Measurements from ENCODE around the gene TBC1D22A. TPM values are rescaled to one million over a fixed set of nuclear protein-coding genes. Genes with fewer than 3 reads are reported as not detected.

The TBC1D22A gene
- polyA plus RNA-seq, 1 of the 3 experiments (the other 2 are of a cell fraction): 16.5 TPM

DNA sequence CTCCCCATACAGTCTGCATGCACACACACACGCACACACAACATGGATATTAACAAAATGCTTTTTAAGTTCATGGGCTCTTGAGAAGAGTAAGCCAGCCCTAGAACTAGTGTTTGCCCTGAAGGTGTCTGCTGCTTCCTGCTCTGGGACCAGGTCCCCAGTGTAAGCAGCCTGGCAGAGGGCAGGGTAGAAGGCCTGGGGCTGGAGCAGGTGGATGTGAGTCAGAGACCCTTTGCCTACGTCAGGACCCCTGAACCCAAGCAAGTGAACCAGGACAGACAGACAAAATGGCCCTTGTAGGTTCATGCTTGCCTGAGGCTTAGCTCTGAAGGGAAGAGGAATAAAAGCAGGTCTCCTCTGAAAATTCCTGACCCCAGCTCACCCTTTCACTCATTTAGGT is 357.9 kb downstream of the TBC1D22A start:
- WGBS (ENCODE audit: low lambda C conversion rate): 100% methylated on average over 1 of the region's 2 CpGs
- POLR2A ChIA-PET: no interaction called here
- CTCF ChIA-PET: no interaction called here

GRCh38 chr22:47121791-47122190 is 359.3 kb downstream of the TBC1D22A start:
- WGBS (ENCODE audit: low lambda C conversion rate): 99% methylated on average over 11 of the region's 11 CpGs
- no peaks in the 10 kb centered on the region for H3K9me3 ChIP-seq
- H3K4me1 ChIP-seq (ENCODE audit: control insufficient read depth in 1 of 2, insufficient read depth in 2 of 2, low read depth in 1 of 2, low read length in 1 of 2): peaks cover 0 to 5% of the 10 kb centered on the region in 2 experiments; a peak in 1 of 4 replicates
- no peak overlapping the region for H3K4me2 ChIP-seq
- H3K9me2 ChIP-seq: no peaks in the 10 kb centered on the region
- no peak overlapping the region for H3K4me3 ChIP-seq (ENCODE audit: low read depth in 2 of 2, low read length in 1 of 2)
- no peaks in the 10 kb centered on the region for H4K20me1 ChIP-seq (ENCODE audit: insufficient read depth)
- no peaks in the 10 kb centered on the region for H3K79me2 ChIP-seq (ENCODE audit: insufficient read depth)
- CTCF ChIA-PET: no interaction called here
- H3K9ac ChIP-seq: no peak overlapping the region
- no peaks in the 10 kb centered on the region for H3K36me3 ChIP-seq (replicated peaks in 1 of 2; ENCODE audit: control insufficient read depth in 1 of 2, insufficient read depth in 2 of 2, low read length in 1 of 2)
- POLR2A ChIA-PET: no interaction called here
- H3K27ac ChIP-seq (ENCODE audit: low read depth in 2 of 2, low read length in 1 of 2): no peak overlapping the region
- no peak for DNase-seq
- no peak overlapping the region for H2AFZ ChIP-seq (ENCODE audit: low read depth)
- no peaks in the 10 kb centered on the region for H3K27me3 ChIP-seq (ENCODE audit: insufficient read depth)
- no peaks in the 10 kb centered on the region for H3F3A ChIP-seq (replicated peaks; ENCODE audit: insufficient read depth)
- TF ChIP-seq FOXM1 (IDR thresholded peaks at IDR 0.05; ENCODE audit: low read depth): no peak
- TF ChIP-seq SMC3 (IDR thresholded peaks at IDR 0.05; ENCODE audit: low read depth, low read length): no peak
- TF ChIP-seq, protein P1, sequence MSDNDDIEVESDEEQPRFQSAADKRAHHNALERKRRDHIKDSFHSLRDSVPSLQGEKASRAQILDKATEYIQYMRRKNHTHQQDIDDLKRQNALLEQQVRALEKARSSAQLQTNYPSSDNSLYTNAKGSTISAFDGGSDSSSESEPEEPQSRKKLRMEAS (IDR thresholded peaks at IDR 0.05; ENCODE audit: low read depth): no peak
- no peak for TF ChIP-seq RAD21 (IDR thresholded peaks at IDR 0.05; ENCODE audit: low read length)
- TF ChIP-seq TCF12 (IDR thresholded peaks at IDR 0.05): no peak
- TF ChIP-seq, protein P2, sequence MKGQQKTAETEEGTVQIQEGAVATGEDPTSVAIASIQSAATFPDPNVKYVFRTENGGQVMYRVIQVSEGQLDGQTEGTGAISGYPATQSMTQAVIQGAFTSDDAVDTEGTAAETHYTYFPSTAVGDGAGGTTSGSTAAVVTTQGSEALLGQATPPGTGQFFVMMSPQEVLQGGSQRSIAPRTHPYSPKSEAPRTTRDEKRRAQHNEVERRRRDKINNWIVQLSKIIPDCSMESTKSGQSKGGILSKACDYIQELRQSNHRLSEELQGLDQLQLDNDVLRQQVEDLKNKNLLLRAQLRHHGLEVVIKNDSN (IDR thresholded peaks at IDR 0.05; ENCODE audit: borderline replicate concordance, low read depth): no peak
- TF ChIP-seq FOSL2 (IDR thresholded peaks at IDR 0.05; ENCODE audit: borderline replicate concordance, low read depth): no peak
- no peak for TF ChIP-seq POLR2AphosphoS5 (IDR thresholded peaks at IDR 0.05; ENCODE audit: low read depth, low read length)
- TF ChIP-seq NRF1 (IDR thresholded peaks at IDR 0.05; ENCODE audit: low read depth, low read length): no peak
- TF ChIP-seq RXRA (IDR thresholded peaks at IDR 0.05; ENCODE audit: borderline replicate concordance, low read depth): no peak
- no peak for TF ChIP-seq FOXJ3 (CRISPR knock-in tag; IDR thresholded peaks at IDR 0.05)
- TF ChIP-seq GATA2 (CRISPR knock-in tag; IDR thresholded peaks at IDR 0.05): no peak
- TF ChIP-seq, protein P3, sequence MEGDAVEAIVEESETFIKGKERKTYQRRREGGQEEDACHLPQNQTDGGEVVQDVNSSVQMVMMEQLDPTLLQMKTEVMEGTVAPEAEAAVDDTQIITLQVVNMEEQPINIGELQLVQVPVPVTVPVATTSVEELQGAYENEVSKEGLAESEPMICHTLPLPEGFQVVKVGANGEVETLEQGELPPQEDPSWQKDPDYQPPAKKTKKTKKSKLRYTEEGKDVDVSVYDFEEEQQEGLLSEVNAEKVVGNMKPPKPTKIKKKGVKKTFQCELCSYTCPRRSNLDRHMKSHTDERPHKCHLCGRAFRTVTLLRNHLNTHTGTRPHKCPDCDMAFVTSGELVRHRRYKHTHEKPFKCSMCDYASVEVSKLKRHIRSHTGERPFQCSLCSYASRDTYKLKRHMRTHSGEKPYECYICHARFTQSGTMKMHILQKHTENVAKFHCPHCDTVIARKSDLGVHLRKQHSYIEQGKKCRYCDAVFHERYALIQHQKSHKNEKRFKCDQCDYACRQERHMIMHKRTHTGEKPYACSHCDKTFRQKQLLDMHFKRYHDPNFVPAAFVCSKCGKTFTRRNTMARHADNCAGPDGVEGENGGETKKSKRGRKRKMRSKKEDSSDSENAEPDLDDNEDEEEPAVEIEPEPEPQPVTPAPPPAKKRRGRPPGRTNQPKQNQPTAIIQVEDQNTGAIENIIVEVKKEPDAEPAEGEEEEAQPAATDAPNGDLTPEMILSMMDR (IDR thresholded peaks at IDR 0.05): no peak
- TF ChIP-seq CHD2 (IDR thresholded peaks at IDR 0.05; ENCODE audit: low read length, partially characterized antibody): no peak
- TF ChIP-seq RCOR1 (IDR thresholded peaks at IDR 0.05; ENCODE audit: low read length): no peak
- TF ChIP-seq TEAD4 (IDR thresholded peaks at IDR 0.05; ENCODE audit: borderline replicate concordance, insufficient read depth): no peak
- TF ChIP-seq TAF1 (IDR thresholded peaks at IDR 0.05; ENCODE audit: borderline replicate concordance, low read depth, low read length): no peak

More for the DNA sequence above, 357.9 kb downstream of the TBC1D22A start:
- Histone ChIP-seq H3K79me2 (ENCODE audit: insufficient read depth) (no peaks in the 10 kb centered on the region), H3K9me3 (no peaks in the 10 kb centered on the region), H3K4me1 (ENCODE audit: control insufficient read depth in 1 of 2, insufficient read depth in 2 of 2, low read depth in 1 of 2, low read length in 1 of 2) (peaks cover 0 to 5% of the 10 kb centered on the region in 2 experiments; a peak in 1 of 4 replicates), H3K4me3 (ENCODE audit: low read depth in 2 of 2, low read length in 1 of 2) (no peak overlapping the region), H4K20me1 (ENCODE audit: insufficient read depth) (no peaks in the 10 kb centered on the region), H3K27me3 (ENCODE audit: insufficient read depth) (no peaks in the 10 kb centered on the region), H3K36me3 (replicated peaks in 1 of 2; ENCODE audit: control insufficient read depth in 1 of 2, insufficient read depth in 2 of 2, low read length in 1 of 2) (no peaks in the 10 kb centered on the region), H3K27ac (ENCODE audit: low read depth in 2 of 2, low read length in 1 of 2) (no peak overlapping the region), H3K9me2 (no peaks in the 10 kb centered on the region), H2AFZ (ENCODE audit: low read depth) (no peak overlapping the region), H3F3A (replicated peaks; ENCODE audit: insufficient read depth) (no peaks in the 10 kb centered on the region), H3K9ac (no peak overlapping the region), H3K4me2 (no peak overlapping the region)
- DNase-seq: no peak
- TF ChIP-seq, protein P4, sequence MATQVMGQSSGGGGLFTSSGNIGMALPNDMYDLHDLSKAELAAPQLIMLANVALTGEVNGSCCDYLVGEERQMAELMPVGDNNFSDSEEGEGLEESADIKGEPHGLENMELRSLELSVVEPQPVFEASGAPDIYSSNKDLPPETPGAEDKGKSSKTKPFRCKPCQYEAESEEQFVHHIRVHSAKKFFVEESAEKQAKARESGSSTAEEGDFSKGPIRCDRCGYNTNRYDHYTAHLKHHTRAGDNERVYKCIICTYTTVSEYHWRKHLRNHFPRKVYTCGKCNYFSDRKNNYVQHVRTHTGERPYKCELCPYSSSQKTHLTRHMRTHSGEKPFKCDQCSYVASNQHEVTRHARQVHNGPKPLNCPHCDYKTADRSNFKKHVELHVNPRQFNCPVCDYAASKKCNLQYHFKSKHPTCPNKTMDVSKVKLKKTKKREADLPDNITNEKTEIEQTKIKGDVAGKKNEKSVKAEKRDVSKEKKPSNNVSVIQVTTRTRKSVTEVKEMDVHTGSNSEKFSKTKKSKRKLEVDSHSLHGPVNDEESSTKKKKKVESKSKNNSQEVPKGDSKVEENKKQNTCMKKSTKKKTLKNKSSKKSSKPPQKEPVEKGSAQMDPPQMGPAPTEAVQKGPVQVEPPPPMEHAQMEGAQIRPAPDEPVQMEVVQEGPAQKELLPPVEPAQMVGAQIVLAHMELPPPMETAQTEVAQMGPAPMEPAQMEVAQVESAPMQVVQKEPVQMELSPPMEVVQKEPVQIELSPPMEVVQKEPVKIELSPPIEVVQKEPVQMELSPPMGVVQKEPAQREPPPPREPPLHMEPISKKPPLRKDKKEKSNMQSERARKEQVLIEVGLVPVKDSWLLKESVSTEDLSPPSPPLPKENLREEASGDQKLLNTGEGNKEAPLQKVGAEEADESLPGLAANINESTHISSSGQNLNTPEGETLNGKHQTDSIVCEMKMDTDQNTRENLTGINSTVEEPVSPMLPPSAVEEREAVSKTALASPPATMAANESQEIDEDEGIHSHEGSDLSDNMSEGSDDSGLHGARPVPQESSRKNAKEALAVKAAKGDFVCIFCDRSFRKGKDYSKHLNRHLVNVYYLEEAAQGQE (IDR thresholded peaks at IDR 0.05; ENCODE audit: low read depth, low read length): no peak
- no peak for TF ChIP-seq FOXM1 (IDR thresholded peaks at IDR 0.05; ENCODE audit: low read depth)
- TF ChIP-seq NFIC (IDR thresholded peaks at IDR 0.05; ENCODE audit: borderline replicate concordance): no peak
- TF ChIP-seq, protein P2 (IDR thresholded peaks at IDR 0.05; ENCODE audit: borderline replicate concordance, low read depth): no peak
- no peak for TF ChIP-seq TCF12 (IDR thresholded peaks at IDR 0.05)
- TF ChIP-seq RAD21 (IDR thresholded peaks at IDR 0.05; ENCODE audit: low read length): no peak
